HG03565 (cell line): Measurements from ENCODE around the gene STIP1.

Source experiments
- ATAC-seq: cut with Tn5 transposase; IDR thresholded peaks from one replicate; pipeline ENCODE4 v1.9.1; 2021; ENCODE audit warnings: mild to moderate bottlenecking, moderate library complexity; ENCODE audit not compliant: unreplicated experiment

Gene STIP1

GRCh38 chr11:64185693-64186491 lies at the start of gene STIP1:
STIP1 (plus strand) TSS chr11:64186171; CDS start chr11:64186262, 91 bp downstream.
- ATAC-seq = peak; percentile 80

GRCh38 chr11:64136765-64137441 lies 49.1 kb upstream of the STIP1 start:
- ATAC-seq = no peak

- no peak for ATAC-seq
These were observed 47.6 kb upstream of the STIP1 start for GRCh38 chr11:64138398-64138797.

GRCh38 chr11:64139049-64139448 lies 46.9 kb upstream of the STIP1 start:
- ATAC-seq = no peak

- ATAC-seq = no peak
These were observed 45.9 kb upstream of the STIP1 start for GRCh38 chr11:64140082-64140481.

GRCh38 chr11:64141081-64141783 lies 44.7 kb upstream of the STIP1 start:
- ATAC-seq = no peak

- ATAC-seq = no peak
These were observed 41.1 kb upstream of the STIP1 start for GRCh38 chr11:64144587-64145472.

GRCh38 chr11:64146036-64146955 lies 39.7 kb upstream of the STIP1 start:
- no peak for ATAC-seq

- no peak for ATAC-seq
These were observed 37.6 kb upstream of the STIP1 start for GRCh38 chr11:64148226-64148916.

GRCh38 chr11:64148917-64149617 lies 36.9 kb upstream of the STIP1 start:
- ATAC-seq = no peak

GRCh38 chr11:64150051-64150450 lies 35.9 kb upstream of the STIP1 start:
- no peak for ATAC-seq

- no peak for ATAC-seq
These were observed 35.3 kb upstream of the STIP1 start for GRCh38 chr11:64150481-64151239.

- ATAC-seq = no peak
These were observed 34.6 kb upstream of the STIP1 start for GRCh38 chr11:64151337-64151736.

GRCh38 chr11:64152841-64153691 lies 32.9 kb upstream of the STIP1 start:
- ATAC-seq = no peak

- no peak for ATAC-seq
These were observed 32.2 kb upstream of the STIP1 start for GRCh38 chr11:64153812-64154211.

GRCh38 chr11:64156235-64157011 lies 29.5 kb upstream of the STIP1 start:
- ATAC-seq = no peak
